HS-5 (cell line): ENCODE measurements around the gene DRD3.

ENCODE experiments used
- DNase-seq: peaks from one replicate; pipeline ENCODE4 v3.0.0-alpha.2; 2012; ENCODE audit warnings: low read depth

DRD3 gene

DNA sequence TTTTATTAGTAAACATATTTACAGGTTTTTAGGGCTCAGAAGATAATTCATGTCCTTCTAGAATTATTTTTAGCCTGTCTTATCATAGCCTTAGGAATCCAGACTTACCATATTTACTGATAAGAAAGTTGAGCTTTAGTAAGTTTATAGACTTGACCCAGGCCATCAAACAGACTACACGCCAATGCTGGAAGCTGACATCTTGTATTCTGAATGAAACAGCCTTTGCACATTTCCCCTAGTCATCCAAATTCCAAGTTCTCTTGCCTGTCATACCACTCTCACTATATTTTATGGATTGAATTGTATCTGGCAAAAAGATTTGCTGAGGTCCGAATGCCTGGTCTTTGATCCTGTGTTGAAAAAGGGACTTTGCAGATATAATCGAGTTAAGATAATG is 58.6 kb downstream of the DRD3 start:
- no peak for DNase-seq

GRCh38 chr3:114119776-114120175 is 59.1 kb downstream of the DRD3 start:
- DNase-seq = no peak

DNA sequence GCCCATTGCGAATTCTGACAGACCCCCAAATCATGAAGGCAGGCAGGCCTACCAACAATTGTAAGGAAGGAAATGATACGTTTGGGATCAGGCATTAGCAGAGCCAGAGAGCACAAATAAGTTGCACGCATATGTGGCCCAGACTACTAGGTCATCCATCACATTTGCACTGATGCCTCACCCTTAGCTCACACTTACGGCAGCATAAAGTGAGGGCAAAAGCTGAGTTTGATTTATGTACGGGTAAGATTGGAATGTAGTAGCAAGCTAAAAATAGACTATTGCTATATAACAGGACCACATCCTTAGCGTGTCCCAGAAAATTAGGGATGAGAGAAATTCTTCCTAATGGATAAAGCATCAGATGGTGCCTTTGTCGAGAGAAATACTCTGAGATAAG is 63.7 kb downstream of the DRD3 start:
- no peak for DNase-seq

DNA sequence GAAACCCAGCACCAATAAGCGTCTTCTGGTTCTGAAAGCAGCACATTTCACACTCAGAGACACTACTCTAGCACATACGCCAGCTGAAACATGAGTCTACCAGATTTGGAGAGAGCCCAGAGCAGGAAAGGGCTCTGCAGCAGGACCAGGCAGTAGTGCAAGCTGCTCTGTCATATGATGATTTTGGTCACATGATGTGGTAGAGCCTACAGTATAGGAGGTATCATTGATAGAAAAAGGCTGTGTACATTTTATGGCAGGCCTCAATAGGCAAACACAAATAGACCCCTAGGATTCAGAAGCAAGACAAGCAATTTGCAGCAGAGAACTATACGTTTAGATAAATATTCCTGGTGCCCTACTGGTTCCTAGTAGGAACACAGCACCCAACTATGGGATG is 64.1 kb downstream of the DRD3 start:
- no peak for DNase-seq

- DNase-seq = no peak
Observed at GRCh38 chr3:114112696-114113095, 66.2 kb downstream of the DRD3 start.

GRCh38 chr3:114111060-114111770 is 67.6 kb downstream of the DRD3 start:
- no peak for DNase-seq

GRCh38 chr3:114110439-114110838 is 68.4 kb downstream of the DRD3 start:
- no peak for DNase-seq

DNA sequence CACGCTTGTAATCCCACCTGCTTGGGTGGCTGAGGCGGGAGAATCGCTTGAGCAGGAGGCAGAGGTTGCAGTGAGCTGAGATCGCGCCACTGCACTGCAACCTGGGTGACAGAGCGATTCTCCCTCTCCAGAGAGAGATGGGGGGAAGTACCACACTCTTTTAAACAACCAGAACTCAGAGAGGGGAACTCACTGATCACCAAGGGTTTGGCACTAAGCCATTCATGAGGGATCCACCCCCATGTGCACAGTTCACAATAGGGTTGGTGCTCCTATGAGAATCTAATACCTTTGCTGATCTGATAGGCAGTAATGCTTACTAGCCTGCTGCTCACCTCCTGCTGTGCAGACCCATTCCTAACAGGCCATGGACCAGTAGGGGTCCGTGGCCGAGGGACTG is 70.7 kb downstream of the DRD3 start:
- DNase-seq = no peak

DNA sequence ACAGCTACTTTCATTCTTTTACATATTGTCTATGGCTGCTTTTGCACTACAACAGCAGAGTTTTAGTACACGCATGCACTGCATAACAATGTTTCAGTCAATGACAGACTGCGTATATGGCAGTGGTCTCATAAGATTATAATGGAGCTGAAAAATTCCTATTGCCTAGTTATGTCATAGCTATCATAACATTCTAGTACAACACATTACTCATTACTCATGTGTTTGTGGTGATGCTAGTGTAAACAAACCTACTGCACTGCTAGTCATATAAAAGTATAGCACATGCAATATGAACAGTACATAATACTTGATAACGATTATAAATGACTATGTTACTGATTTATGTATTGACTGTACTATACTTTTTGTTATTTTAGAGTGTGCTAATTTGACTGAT is 74.4 kb downstream of the DRD3 start:
- DNase-seq = no peak

- DNase-seq = no peak
Observed at GRCh38 chr3:114103858-114104257, 75.0 kb downstream of the DRD3 start.

DNA sequence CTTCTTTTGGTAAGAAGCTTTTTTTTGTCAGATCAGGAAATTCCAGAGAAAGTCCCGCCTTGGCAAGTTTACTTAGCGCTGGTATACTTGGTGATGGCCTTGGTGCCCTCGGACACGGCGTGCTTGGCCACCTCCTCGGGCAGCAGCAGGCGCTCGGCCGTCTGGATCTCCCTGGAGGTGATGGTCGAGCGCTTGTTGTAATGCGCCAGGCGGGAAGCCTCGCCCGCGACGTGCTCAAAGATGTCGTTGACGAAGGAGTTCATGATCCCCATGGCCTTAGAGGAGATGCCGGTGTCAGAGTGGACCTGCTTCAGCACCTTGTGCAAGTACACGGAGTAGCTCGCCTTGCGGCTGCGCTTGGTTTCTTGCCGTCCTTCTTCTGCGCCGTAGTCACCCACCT is 75.7 kb downstream of the DRD3 start:
- DNase-seq = no peak

DNA sequence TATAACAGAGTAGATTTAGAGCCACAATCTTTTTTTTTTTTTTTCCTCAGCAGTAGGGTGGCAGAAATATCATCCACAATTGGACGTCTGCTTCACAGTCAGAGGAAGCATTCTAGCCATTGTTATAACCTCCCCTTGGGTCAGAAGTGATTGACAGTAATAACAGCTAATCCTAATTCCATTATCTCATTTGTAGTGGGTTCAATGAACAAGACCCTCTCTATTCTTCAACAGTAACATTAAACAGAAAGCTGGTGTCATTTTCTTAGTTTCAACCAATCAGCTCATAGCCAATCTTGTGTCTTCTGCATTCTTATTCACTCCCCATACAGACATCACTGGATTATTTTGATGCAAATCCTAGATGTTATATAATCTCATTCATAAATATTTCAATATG is 77.8 kb downstream of the DRD3 start:
- DNase-seq = no peak

DNA sequence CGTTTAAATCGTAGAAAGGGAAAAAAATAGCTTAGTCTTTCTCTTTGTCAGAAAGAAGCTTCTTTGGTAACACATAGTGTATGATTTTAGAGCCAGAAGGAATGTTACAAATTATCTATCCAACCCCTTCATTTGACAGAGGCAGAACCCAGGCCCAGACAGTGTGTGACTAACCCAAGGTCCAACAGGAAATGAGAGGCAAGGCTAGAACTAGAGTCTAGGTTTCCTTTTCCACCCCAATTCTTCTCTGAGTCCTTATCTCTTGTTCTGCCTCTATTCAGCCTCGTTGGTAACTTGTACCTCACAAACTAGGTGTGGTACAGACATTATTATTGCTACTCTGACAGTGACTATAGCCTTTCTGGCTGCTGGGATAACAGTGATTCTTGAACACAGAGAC is 83.1 kb downstream of the DRD3 start:
- no peak for DNase-seq

GRCh38 chr3:114093596-114093995 is 85.3 kb downstream of the DRD3 start:
- DNase-seq = peak; percentile 62

DNA sequence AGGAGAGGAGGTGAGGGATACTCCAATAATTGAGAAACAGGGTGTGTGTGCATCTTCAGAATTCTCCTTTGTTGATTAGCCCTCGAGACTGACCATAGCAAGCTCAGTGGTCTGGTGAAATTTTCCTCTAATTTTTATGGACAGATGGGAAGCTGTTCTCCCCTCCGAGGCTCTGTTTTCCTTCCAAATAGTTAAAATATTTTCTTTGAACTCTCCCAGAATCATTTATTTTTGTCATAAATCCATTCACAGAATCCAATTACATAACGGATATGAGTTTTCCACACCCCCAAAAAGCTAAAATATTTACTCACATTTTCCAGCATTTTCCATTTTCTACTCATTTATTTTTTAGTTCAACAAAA is 85.9 kb downstream of the DRD3 start:
- no peak for DNase-seq

DNA sequence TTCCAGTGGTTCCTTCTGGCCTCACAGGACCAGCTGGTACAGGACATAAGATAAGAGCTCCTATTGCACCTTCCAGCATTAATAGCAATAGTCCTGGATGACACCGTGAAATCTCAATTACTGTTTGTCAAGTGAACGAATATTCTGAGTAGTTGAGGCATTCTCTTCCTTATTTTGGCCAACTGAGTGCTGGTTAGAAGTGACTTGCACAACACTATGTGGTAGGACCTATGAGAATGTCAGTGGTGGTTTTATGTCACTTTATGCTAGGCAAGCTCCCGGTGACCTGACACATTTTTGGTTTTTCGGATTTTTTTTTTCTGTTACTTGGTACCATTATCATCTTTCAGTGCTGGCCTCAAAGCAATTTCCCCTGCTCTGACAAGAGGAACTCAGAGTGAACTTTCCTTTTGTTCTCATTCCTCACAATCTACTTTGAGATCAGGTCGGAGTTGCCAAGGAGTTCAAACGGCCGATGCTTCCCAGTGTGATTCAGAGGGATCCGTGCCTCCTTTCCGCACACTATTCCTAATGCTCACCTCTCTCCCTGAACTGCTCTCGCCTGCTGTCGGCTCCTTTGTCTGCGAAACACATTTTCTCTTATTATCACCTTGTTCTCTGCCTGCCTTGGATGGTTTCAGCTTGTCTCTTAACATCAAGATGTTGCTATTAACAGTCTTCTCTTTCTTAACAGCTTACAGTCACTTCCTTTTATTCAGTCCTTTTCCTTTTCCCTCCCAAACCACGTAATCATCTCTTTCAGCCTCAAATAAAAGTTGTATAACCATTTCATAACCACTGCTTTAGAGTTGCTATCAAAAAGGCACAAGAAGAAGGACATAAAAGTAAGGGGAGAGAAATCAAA is 86.5 kb downstream of the DRD3 start:
- DNase-seq = no peak

DNA sequence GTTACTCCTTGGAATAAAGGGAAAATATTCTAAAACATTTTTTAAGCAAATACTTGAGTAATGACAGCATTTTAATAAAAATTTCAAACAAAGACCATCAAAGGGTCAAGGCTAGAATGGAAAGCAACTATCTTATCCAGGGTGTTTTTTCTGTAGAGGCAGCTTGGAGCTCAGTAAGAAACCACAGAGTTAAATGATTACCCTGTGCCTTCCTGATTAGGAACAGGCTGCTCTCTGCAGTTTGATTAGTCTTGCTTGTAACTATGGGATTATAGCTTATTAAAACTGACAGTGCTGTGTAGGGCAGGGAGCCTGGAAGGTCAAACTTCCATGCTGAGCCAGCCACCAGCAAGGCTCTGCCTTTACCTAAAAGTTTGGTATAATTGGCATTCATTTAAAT is 89.2 kb downstream of the DRD3 start:
- DNase-seq = no peak

DNA sequence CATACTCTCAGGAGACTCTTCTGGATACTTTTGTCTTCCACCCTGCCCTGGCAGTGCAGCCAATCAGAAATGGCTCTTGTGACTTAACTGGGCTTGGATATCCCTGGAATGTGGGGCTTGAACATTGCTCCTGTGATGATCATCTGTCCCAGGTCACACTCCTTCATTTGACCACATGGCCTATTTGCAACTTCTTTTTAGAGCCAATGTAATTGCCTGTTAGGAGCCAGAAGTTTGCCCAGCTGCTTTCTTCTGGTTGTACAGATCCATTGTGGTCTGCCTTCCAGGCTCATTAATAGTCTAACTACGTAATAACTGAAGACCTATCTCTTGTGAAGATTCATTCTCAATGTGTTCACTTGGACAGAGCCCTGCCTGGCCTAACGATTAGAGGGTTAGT is 92.5 kb downstream of the DRD3 start:
- no peak for DNase-seq

DNA sequence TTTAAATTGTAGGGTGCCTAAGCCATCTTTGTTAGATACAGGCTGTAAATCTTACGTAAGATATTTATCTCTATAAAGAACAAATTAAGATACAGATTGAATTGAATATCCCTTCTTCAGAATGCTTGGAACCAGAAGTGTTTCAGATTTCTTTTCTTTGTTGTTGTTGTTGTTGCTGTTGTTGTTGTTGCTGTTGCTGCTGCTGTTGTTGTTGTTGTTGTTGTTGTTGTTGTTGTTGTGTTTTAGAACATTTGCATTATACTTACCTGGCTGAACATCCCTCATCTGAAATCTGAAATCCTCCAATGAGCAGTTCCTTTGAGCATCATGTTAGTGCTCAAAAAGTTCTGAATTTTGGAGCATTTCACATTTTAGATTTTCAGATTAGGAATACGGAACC is 95.7 kb downstream of the DRD3 start:
- DNase-seq = no peak

DNA sequence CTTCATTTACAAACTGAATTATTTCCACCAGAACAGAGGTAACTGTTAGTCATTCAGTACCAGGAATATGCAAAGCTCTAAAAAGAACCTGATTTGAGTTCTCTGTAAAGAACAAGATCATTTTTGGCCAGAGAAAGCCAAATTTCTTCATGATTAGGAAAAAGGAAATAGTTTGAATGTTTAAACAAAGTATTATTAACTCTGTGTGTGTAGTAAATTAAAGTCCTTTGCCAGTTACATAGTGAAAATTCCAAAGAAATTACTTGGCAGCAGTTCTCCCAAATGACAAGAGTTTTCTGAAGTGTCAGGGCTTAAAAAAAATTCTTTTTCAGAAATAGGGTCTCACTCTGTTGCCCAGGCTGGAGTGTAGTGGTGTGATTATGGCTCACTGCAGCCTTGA is 97.8 kb downstream of the DRD3 start:
- DNase-seq = no peak

DNA sequence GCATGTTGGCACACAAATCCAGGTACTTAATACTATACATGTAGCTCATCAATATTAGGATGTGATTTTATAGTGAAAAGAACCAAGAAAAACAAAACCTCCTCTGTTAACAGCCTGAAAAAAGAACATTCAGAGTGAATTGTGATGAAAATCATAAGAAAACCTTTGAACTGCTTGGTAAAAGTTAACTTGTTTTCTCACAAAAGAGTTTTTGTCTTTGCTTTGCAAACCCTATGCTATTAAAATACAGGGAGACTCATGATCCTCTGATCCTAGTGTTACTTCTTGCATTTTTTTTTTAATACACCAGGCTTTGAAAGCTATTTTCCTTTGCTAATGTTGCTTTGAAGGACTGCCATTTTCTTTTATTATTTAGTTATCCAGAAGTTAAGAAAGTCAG is 98.7 kb downstream of the DRD3 start:
- no peak for DNase-seq

DNA sequence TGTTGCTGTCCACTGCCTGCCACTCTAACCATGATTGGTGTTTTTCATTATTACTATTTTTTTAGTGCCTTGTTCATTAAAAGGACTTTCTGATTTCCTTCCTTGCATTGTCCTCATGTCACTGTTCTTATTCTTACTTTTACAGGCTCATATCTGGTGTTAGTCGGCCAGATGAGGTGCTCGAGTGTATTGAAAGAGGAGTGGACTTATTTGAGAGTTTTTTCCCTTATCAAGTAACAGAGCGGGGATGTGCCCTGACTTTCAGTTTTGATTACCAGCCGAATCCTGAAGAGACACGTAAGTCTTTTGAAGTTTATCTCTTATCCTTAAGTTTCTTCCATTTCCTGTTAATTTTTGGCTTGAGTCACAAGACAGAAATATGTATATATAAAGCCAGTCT is 99.1 kb downstream of the DRD3 start:
- no peak for DNase-seq

DNA sequence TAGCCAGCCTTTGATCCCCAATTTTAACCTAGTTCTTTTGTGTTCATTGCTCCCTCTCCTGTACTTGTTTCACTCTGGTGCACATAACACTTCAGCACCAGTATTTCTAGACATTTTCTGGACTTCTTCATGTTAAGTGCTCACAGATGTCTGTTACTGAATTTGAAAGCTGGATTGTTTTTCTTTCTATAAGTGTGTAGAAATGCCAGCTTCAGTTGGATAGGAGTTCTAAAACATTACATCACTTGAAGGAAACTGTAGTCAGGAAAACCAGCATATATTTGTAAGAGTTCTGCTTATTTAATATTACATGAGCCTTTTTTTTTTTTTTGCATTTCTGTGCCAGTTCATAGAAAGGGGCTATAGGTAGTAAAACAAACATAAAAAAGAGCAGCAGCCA is 100.7 kb downstream of the DRD3 start:
- DNase-seq = no peak
